ENCODE measurements around the gene DUSP28.

GRCh38 chr2:240520130-240520973, 39.8 kb upstream of the DUSP28 start:
- TF ChIP-seq CHCHD3 (CRISPR knock-in tag; IDR thresholded peaks at IDR 0.05) (no peak), MXD4 (CRISPR knock-in tag; IDR thresholded peaks at IDR 0.05) (no peak), ZBTB7A (CRISPR knock-in tag; IDR thresholded peaks at IDR 0.05) (no peak), CCAR2 (optimal IDR thresholded peaks at IDR 0.05; ENCODE audit: low read depth, low read length) (no peak)
